Measurements from ENCODE around the gene AKIRIN1.

- TF ChIP-seq CTCF (IDR thresholded peaks at IDR 0.05), result no peak
- TF ChIP-seq POLR2A (IDR thresholded peaks at IDR 0.05), result no peak
Observed at GRCh38 chr1:38989979-38990378, 1.1 kb upstream of the AKIRIN1 start.
